WTC11 (cell line): Measurements from ENCODE around the gene RPL27. TPM values are rescaled to one million over a fixed set of nuclear protein-coding genes. Genes with fewer than 3 reads are reported as not detected.

ENCODE experiments used
- ATAC-seq: fragments of 200-7000 bp; cut with Tn5 transposase; 2 replicates; pipeline ENCODE4 v1.10.0; 2021; ENCODE audit warnings: mild to moderate bottlenecking, moderate library complexity
- CTCF ChIA-PET: fragments of 300-600 bp; sonication (Branson Sonifier 250); formaldehyde crosslinking; loops from one replicate; lab custom pipeline; 2021; ENCODE audit warnings: antibody characterized with exemption; lab: Charles Lee
- POLR2A ChIA-PET: fragments of 350-600 bp; sonication (Branson Sonifier 250); formaldehyde crosslinking; loops from one replicate; lab custom pipeline; 2021; ENCODE audit warnings: antibody characterized with exemption; lab: Charles Lee
- DNase-seq: peaks from one replicate; pipeline ENCODE4 v3.0.0; 2021; ENCODE audit warnings: low spot score
- H3K27ac Mint-ChIP-seq: 2 replicates; pipeline ENCODE4 v1.8.0; 2021; ENCODE audit warnings: mixed read lengths
- H3K27me3 Mint-ChIP-seq: 2 replicates; pipeline ENCODE4 v1.8.0; 2021; ENCODE audit warnings: low read depth, mild to moderate bottlenecking, moderate library complexity, mixed read lengths
- H3K36me3 Mint-ChIP-seq: 2 replicates; pipeline ENCODE4 v1.8.0; 2021; ENCODE audit warnings: mixed read lengths
- H3K4me1 Mint-ChIP-seq: 2 replicates; pipeline ENCODE4 v1.8.0; 2022; ENCODE audit warnings: mixed read lengths
- H3K4me3 Mint-ChIP-seq: 2 replicates; pipeline ENCODE4 v1.8.0; 2021; ENCODE audit warnings: mild to moderate bottlenecking, moderate library complexity, mixed read lengths
- H3K9me3 Mint-ChIP-seq: 2 replicates; pipeline ENCODE4 v1.8.0; 2021; ENCODE audit warnings: mixed read lengths
- ATF1 ChIP-seq: sonication (generic); formaldehyde crosslinking; IDR thresholded peaks from 2 replicates; pipeline ENCODE4 v1.8.1; 2023; ENCODE audit warnings: mild to moderate bottlenecking, moderate library complexity, missing genetic modification reagents
- CREM ChIP-seq: sonication (generic); formaldehyde crosslinking; IDR thresholded peaks from 2 replicates; pipeline ENCODE4 v1.8.1; 2022; ENCODE audit warnings: mild to moderate bottlenecking, missing genetic modification reagents, moderate library complexity
- ELF4 ChIP-seq: sonication (generic); formaldehyde crosslinking; IDR thresholded peaks from 2 replicates; pipeline ENCODE4 v1.8.1; 2022; ENCODE audit warnings: low read depth, mild to moderate bottlenecking, moderate library complexity, missing genetic modification reagents
- FOXJ3 ChIP-seq: sonication (generic); formaldehyde crosslinking; IDR thresholded peaks from 2 replicates; pipeline ENCODE4 v1.9.0; 2021; ENCODE audit warnings: missing genetic modification reagents, mild to moderate bottlenecking, borderline replicate concordance
- FOXK1 ChIP-seq: sonication (generic); formaldehyde crosslinking; IDR thresholded peaks from 2 replicates; pipeline ENCODE4 v1.8.0; 2022; ENCODE audit warnings: mild to moderate bottlenecking, moderate library complexity, missing genetic modification reagents
- FOXP1 ChIP-seq: sonication (generic); formaldehyde crosslinking; IDR thresholded peaks from 2 replicates; pipeline ENCODE4 v1.8.0; 2022; ENCODE audit warnings: missing genetic modification reagents, mild to moderate bottlenecking, moderate library complexity, borderline replicate concordance
- GRHL2 ChIP-seq: fragments of 250-450 bp; sonication (Bioruptor Pico); IDR thresholded peaks from 2 replicates; pipeline ENCODE4 v1.8.0; 2022; ENCODE audit warnings: mild to moderate bottlenecking, moderate library complexity; ENCODE audit not compliant: insufficient replicate concordance, severe bottlenecking
- GTF2I ChIP-seq: fragments of 250-450 bp; sonication (Bioruptor Pico); conservative IDR thresholded peaks from 2 replicates; pipeline ENCODE4 v1.4.0; 2021; ENCODE audit warnings: mild to moderate bottlenecking
- JAZF1 ChIP-seq: fragments of 250-450 bp; sonication (Bioruptor Pico); IDR thresholded peaks from 2 replicates; pipeline ENCODE4 v1.9.0; 2021; ENCODE audit warnings: moderate library complexity, mild to moderate bottlenecking, inconsistent platforms
- KAT7 ChIP-seq: sonication (generic); formaldehyde crosslinking; IDR thresholded peaks from 2 replicates; pipeline ENCODE4 v1.8.1; 2023; ENCODE audit warnings: missing genetic modification reagents, mild to moderate bottlenecking, borderline replicate concordance
- MYBL2 ChIP-seq: sonication (generic); formaldehyde crosslinking; IDR thresholded peaks from 2 replicates; pipeline ENCODE4 v1.8.1; 2023; ENCODE audit warnings: mild to moderate bottlenecking, moderate library complexity, missing genetic modification reagents
- NFYB ChIP-seq: sonication (generic); formaldehyde crosslinking; conservative IDR thresholded peaks from 2 replicates; pipeline ENCODE4 v1.8.0; 2022; ENCODE audit warnings: low read depth, missing genetic modification reagents
- NR1H2 ChIP-seq: sonication (generic); formaldehyde crosslinking; IDR thresholded peaks from 2 replicates; pipeline ENCODE4 v1.9.0; 2021; ENCODE audit warnings: mild to moderate bottlenecking, moderate library complexity, missing genetic modification reagents
- NR2C2 ChIP-seq: sonication (generic); formaldehyde crosslinking; IDR thresholded peaks from 2 replicates; pipeline ENCODE4 v1.8.0; 2022; ENCODE audit warnings: mild to moderate bottlenecking, missing genetic modification reagents
- NR3C1 ChIP-seq: sonication (generic); formaldehyde crosslinking; conservative IDR thresholded peaks from 2 replicates; pipeline ENCODE4 v1.8.1; 2023; ENCODE audit warnings: low read depth, mild to moderate bottlenecking, missing genetic modification reagents
- RELA ChIP-seq: sonication (generic); formaldehyde crosslinking; IDR thresholded peaks from 2 replicates; pipeline ENCODE4 v1.8.1; 2022; ENCODE audit warnings: missing genetic modification reagents, mild to moderate bottlenecking, borderline replicate concordance
- SP1 ChIP-seq: sonication (generic); formaldehyde crosslinking; conservative IDR thresholded peaks from 2 replicates; pipeline ENCODE4 v1.8.1; 2022; ENCODE audit warnings: missing genetic modification reagents
- TEAD4 ChIP-seq: sonication (generic); formaldehyde crosslinking; IDR thresholded peaks from 2 replicates; pipeline ENCODE4 v1.8.0; 2022; ENCODE audit warnings: mild to moderate bottlenecking, missing genetic modification reagents
- ZNF138 ChIP-seq: sonication (generic); formaldehyde crosslinking; conservative IDR thresholded peaks from 2 replicates; pipeline ENCODE4 v1.8.1; 2022; ENCODE audit warnings: mild to moderate bottlenecking, moderate library complexity, missing genetic modification reagents
- ZNF671 ChIP-seq: fragments of 250-450 bp; sonication (Bioruptor Pico); IDR thresholded peaks from 2 replicates; pipeline ENCODE4 v1.8.0; 2021; ENCODE audit warnings: mild to moderate bottlenecking
- total RNA-seq: library from RNA; stranded (reverse); gene quantifications from 3 replicates; pipeline ENCODE4 v1.2.3, GENCODE V29; 2021
- TF ChIP-seq, protein P1 (sequence below): sonication (generic); formaldehyde crosslinking; conservative IDR thresholded peaks from 2 replicates; pipeline ENCODE4 v1.8.1; 2022; ENCODE audit warnings: mild to moderate bottlenecking, missing genetic modification reagents
- TF ChIP-seq, protein P2 (sequence below): sonication (generic); formaldehyde crosslinking; IDR thresholded peaks from 2 replicates; pipeline ENCODE4 v1.8.1; 2022; ENCODE audit warnings: low read depth, mild to moderate bottlenecking, moderate library complexity, missing genetic modification reagents, borderline replicate concordance
- TF ChIP-seq, protein P3 (sequence below): sonication (generic); formaldehyde crosslinking; IDR thresholded peaks from 2 replicates; pipeline ENCODE4 v1.8.1; 2022; ENCODE audit warnings: mild to moderate bottlenecking, moderate library complexity, missing genetic modification reagents
- TF ChIP-seq, protein P4 (sequence below): sonication (generic); formaldehyde crosslinking; IDR thresholded peaks from 2 replicates; pipeline ENCODE4 v1.8.1; 2023; ENCODE audit warnings: mild to moderate bottlenecking, missing genetic modification reagents
- TF ChIP-seq, protein P5 (sequence below): sonication (generic); formaldehyde crosslinking; IDR thresholded peaks from 2 replicates; pipeline ENCODE4 v1.8.1; 2023; ENCODE audit warnings: mild to moderate bottlenecking, moderate library complexity, missing genetic modification reagents
- TF ChIP-seq, protein P6 (sequence below): sonication (generic); formaldehyde crosslinking; IDR thresholded peaks from 2 replicates; pipeline ENCODE4 v1.8.1; 2022; ENCODE audit warnings: missing genetic modification reagents, borderline replicate concordance
- TF ChIP-seq, protein P7 (sequence below): sonication (generic); formaldehyde crosslinking; IDR thresholded peaks from 2 replicates; pipeline ENCODE4 v1.8.0; 2022; ENCODE audit warnings: mild to moderate bottlenecking, missing genetic modification reagents
- TF ChIP-seq, protein P8 (sequence below): fragments of 200-600 bp; IDR thresholded peaks from 2 replicates; pipeline ENCODE4 v1.8.0; 2022; ENCODE audit warnings: antibody characterized with exemption

The RPL27 gene
- total RNA-seq, 1 experiment from 2014 or later = 1,391 TPM

DNA sequence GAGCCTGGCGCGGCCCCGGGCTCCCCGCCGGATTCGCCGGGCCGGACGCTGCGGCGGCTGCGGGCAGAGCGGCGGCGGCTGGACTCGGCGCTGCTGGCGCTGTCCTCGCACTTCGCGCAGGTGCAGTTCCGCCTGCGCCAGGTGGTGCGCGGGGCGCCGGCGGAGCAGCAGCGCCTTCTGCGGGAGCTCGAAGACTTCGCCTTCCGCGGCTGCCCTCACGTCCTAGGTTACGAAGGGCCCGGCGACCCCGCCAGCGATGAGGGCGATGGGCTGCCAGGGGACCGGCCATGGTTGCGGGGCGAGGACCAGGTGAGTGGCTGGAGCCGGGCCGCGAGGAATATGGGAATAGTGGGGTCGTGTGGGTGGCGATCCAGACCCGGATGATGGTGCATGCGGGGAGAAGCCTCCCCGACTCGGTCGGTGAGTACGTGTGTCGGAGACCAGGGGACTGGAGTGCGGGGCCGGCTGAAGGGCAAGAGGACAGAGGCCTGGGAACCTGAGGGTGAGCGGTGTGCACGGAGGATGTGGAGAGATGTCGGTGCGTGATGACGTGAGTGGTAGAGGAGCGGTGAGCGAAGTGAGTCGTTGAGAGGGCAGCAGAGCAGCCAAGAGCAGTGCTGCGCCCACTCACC, 17.3 kb upstream of the RPL27 start:
- H3K9me3 Mint-ChIP-seq = no peaks in the 10 kb centered on the region
- CTCF ChIA-PET = interaction anchor here (1.0 to 2.1 kb wide), 2 partner anchors 17 to 328 kb away, joined by 3 to 14 read pairs; partner anchors contain the start of gene RPL27
- DNase-seq (peak; percentile 51), ATAC-seq (peak; percentile 57)
- peak overlapping the region; percentile 86 for H3K27ac Mint-ChIP-seq
- peaks cover 18% of the 10 kb centered on the region for H3K36me3 Mint-ChIP-seq
- POLR2A ChIA-PET = no interaction called here
- H3K4me1 Mint-ChIP-seq = peaks cover 20% of the 10 kb centered on the region
- H3K4me3 Mint-ChIP-seq = peak overlapping the region; percentile 99
- peaks cover 4% of the 10 kb centered on the region; the same call in 1 of the 2 replicates for H3K27me3 Mint-ChIP-seq
- TF ChIP-seq NR3C1 (CRISPR knock-in tag) (0 out of 2 replicates have a peak, but pooled peaks have one; percentile 53), GRHL2 (CRISPR knock-in tag) (no peak), FOXP1 (CRISPR knock-in tag) (peak; percentile 46; the same call in 1 of the 2 replicates), KAT7 (peak; percentile 81; the same call in 1 of the 2 replicates), CREM (CRISPR knock-in tag) (no peak), ZNF671 (no peak), ATF1 (CRISPR knock-in tag) (0 out of 2 replicates have a peak, but pooled peaks have one; percentile 32), FOXJ3 (CRISPR knock-in tag) (no peak), ZNF138 (CRISPR knock-in tag) (no peak), SP1 (CRISPR knock-in tag) (no peak), NR1H2 (CRISPR knock-in tag) (no peak), NR2C2 (CRISPR knock-in tag) (0 out of 2 replicates have a peak, but pooled peaks have one; percentile 47), GTF2I (no peak), JAZF1 (CRISPR knock-in tag) (no peak), ELF4 (no peak), TEAD4 (CRISPR knock-in tag) (0 out of 2 replicates have a peak, but pooled peaks have one; percentile 34), FOXK1 (no peak), MYBL2 (CRISPR knock-in tag) (no peak), RELA (CRISPR knock-in tag) (no peak), NFYB (CRISPR knock-in tag) (no peak)
- TF ChIP-seq, protein P1, sequence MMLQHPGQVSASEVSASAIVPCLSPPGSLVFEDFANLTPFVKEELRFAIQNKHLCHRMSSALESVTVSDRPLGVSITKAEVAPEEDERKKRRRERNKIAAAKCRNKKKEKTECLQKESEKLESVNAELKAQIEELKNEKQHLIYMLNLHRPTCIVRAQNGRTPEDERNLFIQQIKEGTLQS (CRISPR knock-in tag) = no peak
- TF ChIP-seq, protein P2, sequence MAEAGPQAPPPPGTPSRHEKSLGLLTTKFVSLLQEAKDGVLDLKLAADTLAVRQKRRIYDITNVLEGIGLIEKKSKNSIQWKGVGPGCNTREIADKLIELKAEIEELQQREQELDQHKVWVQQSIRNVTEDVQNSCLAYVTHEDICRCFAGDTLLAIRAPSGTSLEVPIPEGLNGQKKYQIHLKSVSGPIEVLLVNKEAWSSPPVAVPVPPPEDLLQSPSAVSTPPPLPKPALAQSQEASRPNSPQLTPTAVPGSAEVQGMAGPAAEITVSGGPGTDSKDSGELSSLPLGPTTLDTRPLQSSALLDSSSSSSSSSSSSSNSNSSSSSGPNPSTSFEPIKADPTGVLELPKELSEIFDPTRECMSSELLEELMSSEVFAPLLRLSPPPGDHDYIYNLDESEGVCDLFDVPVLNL (CRISPR knock-in tag) = no peak
- TF ChIP-seq, protein P3, sequence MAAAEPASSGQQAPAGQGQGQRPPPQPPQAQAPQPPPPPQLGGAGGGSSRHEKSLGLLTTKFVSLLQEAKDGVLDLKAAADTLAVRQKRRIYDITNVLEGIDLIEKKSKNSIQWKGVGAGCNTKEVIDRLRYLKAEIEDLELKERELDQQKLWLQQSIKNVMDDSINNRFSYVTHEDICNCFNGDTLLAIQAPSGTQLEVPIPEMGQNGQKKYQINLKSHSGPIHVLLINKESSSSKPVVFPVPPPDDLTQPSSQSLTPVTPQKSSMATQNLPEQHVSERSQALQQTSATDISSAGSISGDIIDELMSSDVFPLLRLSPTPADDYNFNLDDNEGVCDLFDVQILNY (CRISPR knock-in tag) = 0 out of 2 replicates have a peak, but pooled peaks have one; percentile 50
- TF ChIP-seq, protein P4, sequence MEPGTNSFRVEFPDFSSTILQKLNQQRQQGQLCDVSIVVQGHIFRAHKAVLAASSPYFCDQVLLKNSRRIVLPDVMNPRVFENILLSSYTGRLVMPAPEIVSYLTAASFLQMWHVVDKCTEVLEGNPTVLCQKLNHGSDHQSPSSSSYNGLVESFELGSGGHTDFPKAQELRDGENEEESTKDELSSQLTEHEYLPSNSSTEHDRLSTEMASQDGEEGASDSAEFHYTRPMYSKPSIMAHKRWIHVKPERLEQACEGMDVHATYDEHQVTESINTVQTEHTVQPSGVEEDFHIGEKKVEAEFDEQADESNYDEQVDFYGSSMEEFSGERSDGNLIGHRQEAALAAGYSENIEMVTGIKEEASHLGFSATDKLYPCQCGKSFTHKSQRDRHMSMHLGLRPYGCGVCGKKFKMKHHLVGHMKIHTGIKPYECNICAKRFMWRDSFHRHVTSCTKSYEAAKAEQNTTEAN (CRISPR knock-in tag) = no peak
- TF ChIP-seq, protein P5, sequence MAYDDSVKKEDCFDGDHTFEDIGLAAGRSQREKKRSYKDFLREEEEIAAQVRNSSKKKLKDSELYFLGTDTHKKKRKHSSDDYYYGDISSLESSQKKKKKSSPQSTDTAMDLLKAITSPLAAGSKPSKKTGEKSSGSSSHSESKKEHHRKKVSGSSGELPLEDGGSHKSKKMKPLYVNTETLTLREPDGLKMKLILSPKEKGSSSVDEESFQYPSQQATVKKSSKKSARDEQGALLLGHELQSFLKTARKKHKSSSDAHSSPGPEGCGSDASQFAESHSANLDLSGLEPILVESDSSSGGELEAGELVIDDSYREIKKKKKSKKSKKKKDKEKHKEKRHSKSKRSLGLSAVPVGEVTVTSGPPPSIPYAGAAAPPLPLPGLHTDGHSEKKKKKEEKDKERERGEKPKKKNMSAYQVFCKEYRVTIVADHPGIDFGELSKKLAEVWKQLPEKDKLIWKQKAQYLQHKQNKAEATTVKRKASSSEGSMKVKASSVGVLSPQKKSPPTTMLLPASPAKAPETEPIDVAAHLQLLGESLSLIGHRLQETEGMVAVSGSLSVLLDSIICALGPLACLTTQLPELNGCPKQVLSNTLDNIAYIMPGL = peak; percentile 59; the same call in 1 of the 2 replicates
- TF ChIP-seq, protein P6, sequence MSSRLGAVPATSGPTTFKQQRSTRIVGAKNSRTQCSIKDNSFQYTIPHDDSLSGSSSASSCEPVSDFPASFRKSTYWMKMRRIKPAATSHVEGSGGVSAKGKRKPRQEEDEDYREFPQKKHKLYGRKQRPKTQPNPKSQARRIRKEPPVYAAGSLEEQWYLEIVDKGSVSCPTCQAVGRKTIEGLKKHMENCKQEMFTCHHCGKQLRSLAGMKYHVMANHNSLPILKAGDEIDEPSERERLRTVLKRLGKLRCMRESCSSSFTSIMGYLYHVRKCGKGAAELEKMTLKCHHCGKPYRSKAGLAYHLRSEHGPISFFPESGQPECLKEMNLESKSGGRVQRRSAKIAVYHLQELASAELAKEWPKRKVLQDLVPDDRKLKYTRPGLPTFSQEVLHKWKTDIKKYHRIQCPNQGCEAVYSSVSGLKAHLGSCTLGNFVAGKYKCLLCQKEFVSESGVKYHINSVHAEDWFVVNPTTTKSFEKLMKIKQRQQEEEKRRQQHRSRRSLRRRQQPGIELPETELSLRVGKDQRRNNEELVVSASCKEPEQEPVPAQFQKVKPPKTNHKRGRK (CRISPR knock-in tag) = no peak
- TF ChIP-seq, protein P7, sequence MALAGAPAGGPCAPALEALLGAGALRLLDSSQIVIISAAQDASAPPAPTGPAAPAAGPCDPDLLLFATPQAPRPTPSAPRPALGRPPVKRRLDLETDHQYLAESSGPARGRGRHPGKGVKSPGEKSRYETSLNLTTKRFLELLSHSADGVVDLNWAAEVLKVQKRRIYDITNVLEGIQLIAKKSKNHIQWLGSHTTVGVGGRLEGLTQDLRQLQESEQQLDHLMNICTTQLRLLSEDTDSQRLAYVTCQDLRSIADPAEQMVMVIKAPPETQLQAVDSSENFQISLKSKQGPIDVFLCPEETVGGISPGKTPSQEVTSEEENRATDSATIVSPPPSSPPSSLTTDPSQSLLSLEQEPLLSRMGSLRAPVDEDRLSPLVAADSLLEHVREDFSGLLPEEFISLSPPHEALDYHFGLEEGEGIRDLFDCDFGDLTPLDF = peak; percentile 40; the same call in 1 of the 2 replicates
- TF ChIP-seq, protein P8, sequence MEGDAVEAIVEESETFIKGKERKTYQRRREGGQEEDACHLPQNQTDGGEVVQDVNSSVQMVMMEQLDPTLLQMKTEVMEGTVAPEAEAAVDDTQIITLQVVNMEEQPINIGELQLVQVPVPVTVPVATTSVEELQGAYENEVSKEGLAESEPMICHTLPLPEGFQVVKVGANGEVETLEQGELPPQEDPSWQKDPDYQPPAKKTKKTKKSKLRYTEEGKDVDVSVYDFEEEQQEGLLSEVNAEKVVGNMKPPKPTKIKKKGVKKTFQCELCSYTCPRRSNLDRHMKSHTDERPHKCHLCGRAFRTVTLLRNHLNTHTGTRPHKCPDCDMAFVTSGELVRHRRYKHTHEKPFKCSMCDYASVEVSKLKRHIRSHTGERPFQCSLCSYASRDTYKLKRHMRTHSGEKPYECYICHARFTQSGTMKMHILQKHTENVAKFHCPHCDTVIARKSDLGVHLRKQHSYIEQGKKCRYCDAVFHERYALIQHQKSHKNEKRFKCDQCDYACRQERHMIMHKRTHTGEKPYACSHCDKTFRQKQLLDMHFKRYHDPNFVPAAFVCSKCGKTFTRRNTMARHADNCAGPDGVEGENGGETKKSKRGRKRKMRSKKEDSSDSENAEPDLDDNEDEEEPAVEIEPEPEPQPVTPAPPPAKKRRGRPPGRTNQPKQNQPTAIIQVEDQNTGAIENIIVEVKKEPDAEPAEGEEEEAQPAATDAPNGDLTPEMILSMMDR = no peak
